Kidney (tissue), 14 donors: ENCODE data around the gene UHMK1. TPM values are rescaled to one million over a fixed set of nuclear protein-coding genes. Genes with fewer than 3 reads are reported as not detected.

Source experiments
- DNase-seq, 5 donors: peaks; one replicate each; pipeline ENCODE4 v3.0.0-alpha.2; 2013 to 2020
- FAIRE-seq: peaks from 2 replicates; lab custom pipeline; 2012; peaks lifted over from hg19 to GRCh38; lab: Jason Lieb, UNC
- H3K27ac ChIP-seq, 2 donors: one replicate each; pipeline ENCODE4 v1.7.0; 2013; ENCODE audit warnings: low read depth in 2 of 2, low read length in 2 of 2, inconsistent platforms in 1 of 2
- H3K27me3 ChIP-seq: one replicate; pipeline ENCODE4 v1.7.1; 2013; ENCODE audit warnings: low read length, inconsistent platforms; ENCODE audit not compliant: control insufficient read depth, insufficient read depth
- H3K36me3 ChIP-seq, 3 donors: one replicate each; pipeline versions ENCODE4 v1.7.0 to v1.7.1; 2013; ENCODE audit warnings: low read length in 3 of 3, control low read depth in 1 of 3, inconsistent platforms in 1 of 3; ENCODE audit not compliant: insufficient read depth in 3 of 3, control insufficient read depth in 2 of 3
- H3K4me1 ChIP-seq, 3 donors: one replicate each; pipeline versions ENCODE4 v1.7.0 to v1.7.1; 2013; ENCODE audit warnings: low read length in 3 of 3, inconsistent platforms in 1 of 3, low read depth in 1 of 3; ENCODE audit not compliant: control insufficient read depth in 2 of 3, insufficient read depth in 2 of 3
- H3K4me3 ChIP-seq, 3 donors: one replicate each; pipeline versions ENCODE4 v1.7.0 to v1.8.1; 2013; ENCODE audit warnings: low read length in 3 of 3, control low read depth in 1 of 3, inconsistent platforms in 1 of 3
- H3K9ac ChIP-seq, 3 donors: one replicate each; pipeline versions ENCODE4 v1.7.0 to v1.7.1; 2013; ENCODE audit warnings: low read length in 3 of 3, control low read depth in 1 of 3, inconsistent platforms in 1 of 3
- H3K9me3 ChIP-seq, 3 donors: one replicate each; pipeline versions ENCODE4 v1.7.0 to v1.7.1; 2013; ENCODE audit warnings: low read length in 3 of 3, control low read depth in 1 of 3, inconsistent platforms in 1 of 3; ENCODE audit not compliant: control insufficient read depth in 2 of 3, insufficient read depth in 1 of 3
- CTCF ChIP-seq: IDR thresholded peaks from 3 replicates; pipeline ENCODE4 v1.5.1; 2012; ENCODE audit warnings: mild to moderate bottlenecking, moderate library complexity, borderline replicate concordance; ENCODE audit not compliant: insufficient read depth; ENCODE audit errors: extremely low read depth
- intact Hi-C: fragments of 100-400 bp; cut with DNase I; formaldehyde crosslinking; loops from one replicate; pipeline ENCODE4 v1.11.1; 2022
- polyA plus RNA-seq: library from polyadenylated mRNA; stranded (reverse); fragments of 350-450 nt; fragmentation: Illumina TruSeq; extraction: RNeasy Lipid Tissue Mini Kit (QIAGEN cat#74804); gene quantifications from one replicate; pipeline ENCODE4 v1.2.3, GENCODE V29; 2014; ENCODE audit warnings: low read depth, low replicate concordance; ENCODE audit not compliant: insufficient read depth
- total RNA-seq: library from RNA; stranded (reverse); fragmentation: NEBNext Ultra II Directional; extraction: Animal tissue kit (Norgen Biotek cat#: 25700); gene quantifications from one replicate; pipeline ENCODE4 v1.2.1, GENCODE V29; 2021
- donor health status: control.
- donor health status: control.
- donor health status: control.
- donor health status: control.
- donor health status: control.
- donor health status: DM: yes; HTN: yes; CAD: no.
- donor health status: Normal renal cell carcinoma (clear cell type).

The UHMK1 gene
- total and polyA plus RNA-seq, 2 donors from 2014 or later, result 15.7 to 49.4 TPM

DNA sequence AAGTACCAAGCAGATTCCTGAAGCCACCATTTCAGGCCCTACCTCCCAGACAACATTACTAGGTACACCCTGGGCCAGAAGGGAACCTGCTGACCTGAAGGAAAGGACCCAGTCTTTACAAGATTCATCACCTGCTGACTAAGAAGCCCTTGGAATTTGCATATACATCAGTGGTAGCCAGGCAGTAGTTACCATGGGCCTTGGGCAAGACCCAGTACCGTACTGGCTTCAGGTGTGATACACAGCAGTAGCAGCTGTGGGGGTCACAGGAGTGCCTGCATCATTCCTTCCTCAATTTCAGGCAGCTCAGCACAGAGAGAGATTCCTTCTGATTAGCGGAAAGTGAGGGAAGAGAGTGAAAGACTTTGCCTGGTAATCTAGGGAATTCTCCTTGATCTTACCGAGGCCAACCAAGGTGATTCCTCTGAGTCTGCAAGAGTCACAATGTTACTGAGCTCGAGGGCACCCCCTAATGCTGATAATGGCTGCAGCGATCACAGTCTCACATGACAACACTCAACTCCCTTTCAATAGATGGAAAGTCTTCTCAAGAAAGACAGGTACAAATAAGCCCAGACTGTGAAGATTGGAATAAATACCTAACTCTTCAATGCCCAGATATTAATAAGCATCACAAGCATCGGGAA is 22.0 kb upstream of the UHMK1 start:
- no peaks in the 10 kb centered on the region for H3K27me3 ChIP-seq
- no peaks in the 10 kb centered on the region for H3K4me1 ChIP-seq
- no peaks in the 10 kb centered on the region for H3K36me3 ChIP-seq
- H3K27ac ChIP-seq, result no peak overlapping the region
- intact Hi-C loops, result no loop called here
- FAIRE-seq (no peak), DNase-seq (no peak)
- TF ChIP-seq CTCF, result no peak
- H3K4me3 ChIP-seq, result no peak overlapping the region
- no peak overlapping the region for H3K9ac ChIP-seq
- H3K9me3 ChIP-seq, result no peaks in the 10 kb centered on the region

DNA sequence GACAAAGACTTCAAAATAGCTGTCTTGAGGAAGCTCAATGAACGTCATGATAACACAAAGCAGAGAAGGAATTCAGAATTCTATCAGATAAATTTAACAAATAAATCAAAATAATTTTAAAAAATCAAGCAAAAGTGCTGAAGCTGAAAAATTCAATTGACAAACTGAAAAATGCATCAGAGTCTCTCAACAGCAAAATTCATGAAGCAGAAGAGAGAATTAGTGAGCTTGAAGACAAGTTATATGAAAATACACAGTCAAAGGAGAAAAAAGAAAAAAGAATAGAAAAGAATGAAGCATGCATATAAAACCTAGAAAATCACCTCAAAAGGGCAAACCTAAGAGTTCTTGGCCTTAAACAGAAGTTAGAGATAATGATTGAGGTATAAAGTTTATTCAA is 21.0 kb upstream of the UHMK1 start:
- intact Hi-C loops, result no loop called here
- Histone ChIP-seq H3K4me1 (no peaks in the 10 kb centered on the region), H3K27me3 (no peaks in the 10 kb centered on the region), H3K36me3 (no peaks in the 10 kb centered on the region), H3K9ac (no peak overlapping the region), H3K9me3 (no peaks in the 10 kb centered on the region), H3K4me3 (no peak overlapping the region), H3K27ac (no peak overlapping the region)
- TF ChIP-seq CTCF, result no peak
- FAIRE-seq (no peak), DNase-seq (no peak)

GRCh38 chr1:162485236-162485635 is 12.4 kb upstream of the UHMK1 start:
- DNase-seq (no peak), FAIRE-seq (no peak)
- Histone ChIP-seq H3K9me3 (no peaks in the 10 kb centered on the region), H3K36me3 (no peaks in the 10 kb centered on the region), H3K27me3 (no peaks in the 10 kb centered on the region), H3K4me1 (no peaks in the 10 kb centered on the region), H3K27ac (no peak overlapping the region), H3K9ac (no peak overlapping the region), H3K4me3 (no peak overlapping the region)
- intact Hi-C loops, result no loop called here
- TF ChIP-seq CTCF, result no peak

- FAIRE-seq (no peak), DNase-seq (no peak)
- intact Hi-C loops, result no loop called here
Measured at GRCh38 chr1:162487241-162487640, 10.4 kb upstream of the UHMK1 start.

More at GRCh38 chr1:162487241-162487640, 10.4 kb upstream of the UHMK1 start:
- Histone ChIP-seq H3K9ac (no peak overlapping the region), H3K27me3 (no peaks in the 10 kb centered on the region), H3K27ac (no peak overlapping the region), H3K36me3 (no peaks in the 10 kb centered on the region), H3K4me1 (no peaks in the 10 kb centered on the region), H3K4me3 (no peak overlapping the region), H3K9me3 (no peaks in the 10 kb centered on the region)
- TF ChIP-seq CTCF, result no peak
